GM23248 (cell line): ENCODE measurements around the gene THTPA. TPM values are rescaled to one million over a fixed set of nuclear protein-coding genes. Genes with fewer than 3 reads are reported as not detected.

Source experiments
- DNase-seq: peaks from one replicate; pipeline ENCODE4 v3.0.0-alpha.2; 2015
- H2AFZ ChIP-seq: fragments of 200-600 bp; sonication (generic); 2 replicates; pipeline ENCODE4 v1.6.1; 2016; ENCODE audit warnings: antibody characterized with exemption
- H3F3A ChIP-seq: fragments of 200-600 bp; sonication (generic); 2 replicates; pipeline ENCODE4 v1.6.1; 2016; ENCODE audit warnings: mild to moderate bottlenecking, antibody characterized with exemption, mixed run types; ENCODE audit not compliant: insufficient read depth
- H3K27ac ChIP-seq: fragments of 200-600 bp; sonication (generic); 2 replicates; pipeline ENCODE4 v1.5.1; 2016; ENCODE audit warnings: mild to moderate bottlenecking
- H3K27me3 ChIP-seq: fragments of 200-600 bp; sonication (generic); replicated peaks from 2 replicates; pipeline ENCODE4 v1.6.1; 2016; ENCODE audit warnings: mild to moderate bottlenecking; ENCODE audit not compliant: insufficient read depth
- H3K36me3 ChIP-seq: fragments of 200-600 bp; sonication (generic); 2 replicates; pipeline ENCODE4 v1.6.1; 2016; ENCODE audit warnings: low read depth, mild to moderate bottlenecking
- H3K4me1 ChIP-seq: fragments of 200-600 bp; sonication (generic); 2 replicates; pipeline ENCODE4 v1.6.1; 2016; ENCODE audit warnings: mild to moderate bottlenecking; ENCODE audit not compliant: insufficient read depth
- H3K4me2 ChIP-seq: fragments of 200-600 bp; sonication (generic); one replicate; pipeline ENCODE4 v1.6.1; 2016; ENCODE audit warnings: mild to moderate bottlenecking; ENCODE audit not compliant: unreplicated experiment
- H3K4me3 ChIP-seq: fragments of 200-600 bp; sonication (generic); 2 replicates; pipeline ENCODE4 v1.5.1; 2016; ENCODE audit warnings: mild to moderate bottlenecking
- H3K79me2 ChIP-seq: fragments of 200-600 bp; sonication (generic); 2 replicates; pipeline ENCODE4 v1.6.1; 2016; ENCODE audit warnings: mild to moderate bottlenecking; ENCODE audit not compliant: insufficient read depth
- H3K9ac ChIP-seq: fragments of 200-600 bp; sonication (generic); 2 replicates; pipeline ENCODE4 v1.6.1; 2016; ENCODE audit warnings: mild to moderate bottlenecking
- H3K9me2 ChIP-seq: fragments of 200-600 bp; sonication (generic); 2 replicates; pipeline ENCODE4 v1.6.1; 2016; ENCODE audit warnings: mixed run types, mild to moderate bottlenecking, moderate library complexity; ENCODE audit not compliant: insufficient read depth
- H3K9me3 ChIP-seq: fragments of 200-600 bp; sonication (generic); one replicate; pipeline ENCODE4 v1.6.1; 2017; ENCODE audit warnings: low read depth
- H4K20me1 ChIP-seq: fragments of 200-600 bp; sonication (generic); 2 replicates; pipeline ENCODE4 v1.6.0; 2016; ENCODE audit not compliant: insufficient read depth
- EZH2 ChIP-seq: fragments of 200-600 bp; sonication (generic); IDR thresholded peaks from 2 replicates; pipeline ENCODE4 v1.6.1; 2018; ENCODE audit warnings: antibody characterized with exemption, mild to moderate bottlenecking; ENCODE audit not compliant: insufficient read depth, poor library complexity, severe bottlenecking
- EZH2phosphoT487 ChIP-seq: fragments of 200-600 bp; sonication (generic); IDR thresholded peaks from 2 replicates; pipeline ENCODE4 v1.6.1; 2018; ENCODE audit warnings: antibody characterized with exemption, moderate library complexity, mild to moderate bottlenecking, low read depth; ENCODE audit not compliant: insufficient read depth
- WGBS, 2 experiments: methylation state at CpG; one replicate each; pipeline ENCODE4 v1.1.6; 2015 to 2017; ENCODE audit warnings: low lambda C conversion rate in 2 of 2, low coverage in 1 of 2; ENCODE audit errors: missing lambda C conversion rate in 2 of 2; 5-methylcytosine and 5-hydroxymethylcytosine counted together
- in situ Hi-C: fragments of 300-500 bp; cut with MboI; formaldehyde crosslinking; loops from 2 replicates; pipeline ENCODE4 v1.15.0; 2020
- polyA plus RNA-seq: library from polyadenylated mRNA; unstranded; fragments of >200 nt; fragmentation: Nextera tagmentation; extraction: Ambion mirVana; gene quantifications from 2 replicates; pipeline ENCODE4 v1.2.1, GENCODE V29; 2016
- total RNA-seq: library from RNA; depleted of rRNA; stranded (reverse); fragments of >200 nt; shearing (Covaris generic); gene quantifications from 2 replicates; pipeline ENCODE4 v1.2.3, GENCODE V29; 2014

Gene THTPA
- total and polyA plus RNA-seq, 2 experiments from 2014 or later: 10.0 to 21.0 TPM

DNA sequence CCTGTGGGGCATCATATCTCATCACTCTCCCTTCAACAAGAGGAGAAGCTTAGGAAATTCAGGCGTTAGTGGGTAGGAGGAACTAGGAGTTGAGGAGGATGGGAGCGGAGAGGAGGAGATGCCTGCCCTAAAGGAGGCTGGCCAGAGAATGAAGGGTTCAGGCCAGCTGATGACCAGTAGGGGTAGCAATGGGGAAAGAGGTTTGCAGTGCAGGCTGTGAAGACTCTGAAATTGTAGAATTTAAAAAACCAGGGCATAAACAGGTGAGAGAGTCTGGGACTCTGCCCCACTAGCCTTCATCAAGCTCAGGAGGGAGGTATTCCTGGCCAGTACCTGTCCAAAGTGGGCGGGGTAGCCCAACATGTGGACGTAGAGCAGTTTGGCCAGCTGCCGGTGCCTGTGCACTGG lies 10.7 kb downstream of the THTPA start:
- no peaks in the 10 kb centered on the region for H3K27me3 ChIP-seq
- peaks cover 6% of the 10 kb centered on the region; the same call in 1 of the 2 replicates for H3F3A ChIP-seq
- H3K4me3 ChIP-seq: peak overlapping the region; percentile 81
- in situ Hi-C loops: no loop called here
- H3K79me2 ChIP-seq: no peaks in the 10 kb centered on the region
- TF ChIP-seq EZH2 (no peak), EZH2phosphoT487 (no peak)
- H3K27ac ChIP-seq: no peak overlapping the region
- no peaks in the 10 kb centered on the region for H3K4me1 ChIP-seq
- no peaks in the 10 kb centered on the region for H3K9me3 ChIP-seq
- H3K9me2 ChIP-seq: no peaks in the 10 kb centered on the region
- H3K9ac ChIP-seq: peak overlapping the region; percentile 71
- no peaks in the 10 kb centered on the region for H3K36me3 ChIP-seq
- H2AFZ ChIP-seq: peak overlapping the region; percentile 92
- peak; percentile 64 for DNase-seq
- WGBS, 2 experiments: 5 to 6% methylated on average over 5 of the region's 5 CpGs
- H4K20me1 ChIP-seq: no peaks in the 10 kb centered on the region
- peak overlapping the region; percentile 96 for H3K4me2 ChIP-seq

DNA sequence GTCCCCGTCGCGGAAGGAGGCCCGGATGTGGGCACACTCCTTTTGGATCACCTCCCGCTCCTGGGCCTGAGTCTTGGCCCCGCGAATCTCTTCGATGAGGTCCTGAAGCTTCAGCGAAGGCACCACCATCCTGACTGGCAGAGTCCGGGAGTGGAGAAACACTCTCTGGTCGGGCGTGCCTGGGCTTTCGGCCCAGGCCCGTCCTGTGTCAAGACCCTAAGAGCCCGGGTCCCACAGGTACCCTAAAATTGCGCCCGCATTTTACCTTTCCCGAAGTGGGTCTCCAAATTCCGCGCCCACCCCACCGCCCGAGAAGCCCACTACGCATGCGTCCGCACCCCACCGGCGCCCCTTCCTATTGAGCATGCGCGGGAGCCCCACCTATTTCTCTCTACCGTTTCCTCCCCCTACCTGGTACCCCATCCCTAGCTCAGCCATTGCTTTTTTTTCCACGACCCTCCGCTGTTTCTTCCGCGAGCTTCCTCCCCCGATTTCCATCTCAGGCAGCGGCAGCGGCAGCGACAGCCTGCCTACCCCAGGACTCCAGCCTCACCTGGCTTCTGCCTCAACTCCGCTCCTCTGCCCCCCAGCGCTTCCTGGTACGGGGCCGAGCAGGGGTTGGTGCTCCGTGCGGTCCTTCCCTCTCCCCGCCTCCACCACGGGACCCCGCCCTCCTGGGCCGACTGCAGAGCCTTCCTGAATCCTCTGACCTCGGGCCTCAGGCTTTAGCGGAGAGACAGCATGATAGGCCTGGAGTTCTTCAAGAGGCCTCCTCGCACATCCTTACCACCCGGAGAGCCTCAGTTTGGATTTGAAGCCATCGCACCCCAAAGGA lies 11.3 kb downstream of the THTPA start, which contains the start of gene AP1G2:
Gene AP1G2, minus strand, starts transcription at position 606 of the 835 bp plus-strand sequence. Its CDS starts 477 bp downstream, at position 129.
- no peaks in the 10 kb centered on the region for H4K20me1 ChIP-seq
- H3K36me3 ChIP-seq: no peaks in the 10 kb centered on the region
- H3K9me3 ChIP-seq: no peaks in the 10 kb centered on the region
- in situ Hi-C loops: no loop called here
- peak within 1 kb of the TSS; percentile 92 for H2AFZ ChIP-seq
- peaks cover under 1% of the 10 kb centered on the region for H3K27me3 ChIP-seq
- H3K4me1 ChIP-seq: no peaks in the 10 kb centered on the region
- DNase-seq: peak; percentile 64
- WGBS, 2 experiments: 4 to 5% methylated on average over 44 to 53 of the region's 53 CpGs
- H3F3A ChIP-seq: peaks cover 6% of the 10 kb centered on the region; the same call in 1 of the 2 replicates
- no peak within 1 kb of the TSS for H3K27ac ChIP-seq
- peak within 1 kb of the TSS; percentile 71 for H3K9ac ChIP-seq
- H3K4me3 ChIP-seq: peak within 1 kb of the TSS; percentile 81
- peak within 1 kb of the TSS; percentile 96 for H3K4me2 ChIP-seq
- H3K79me2 ChIP-seq: no peaks in the 10 kb centered on the region
- no peaks in the 10 kb centered on the region for H3K9me2 ChIP-seq
- TF ChIP-seq EZH2 (no peak), EZH2phosphoT487 (no peak)

DNA sequence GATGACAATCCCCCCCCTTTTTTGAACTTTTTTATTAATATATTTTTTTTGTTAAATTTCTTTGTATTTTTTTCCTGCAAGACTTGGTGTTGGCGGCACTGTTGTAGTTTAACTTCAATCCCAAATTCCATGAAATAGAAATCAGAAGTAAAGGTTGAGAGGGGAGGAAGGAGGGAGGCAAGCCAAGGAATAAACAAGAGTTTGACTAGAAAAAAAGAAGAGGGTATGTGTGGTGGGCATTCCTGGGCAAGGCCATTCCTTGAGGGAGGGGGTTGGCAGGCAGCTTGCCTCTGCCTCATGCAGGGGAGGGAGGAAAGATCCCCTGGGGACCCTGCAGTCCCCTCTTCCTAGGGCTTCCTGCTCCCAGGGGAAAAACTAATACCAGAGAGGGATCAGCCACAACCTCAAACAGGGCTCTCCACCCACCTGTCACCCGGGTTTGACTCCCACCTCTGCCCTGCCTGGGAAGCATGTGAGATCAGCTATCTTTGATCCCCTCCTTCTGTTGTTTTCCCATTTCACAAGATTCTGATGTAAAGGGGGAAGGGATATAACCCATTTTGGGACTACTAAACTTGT lies 12.0 kb downstream of the THTPA start:
- H3K27ac ChIP-seq: no peak overlapping the region

DNA sequence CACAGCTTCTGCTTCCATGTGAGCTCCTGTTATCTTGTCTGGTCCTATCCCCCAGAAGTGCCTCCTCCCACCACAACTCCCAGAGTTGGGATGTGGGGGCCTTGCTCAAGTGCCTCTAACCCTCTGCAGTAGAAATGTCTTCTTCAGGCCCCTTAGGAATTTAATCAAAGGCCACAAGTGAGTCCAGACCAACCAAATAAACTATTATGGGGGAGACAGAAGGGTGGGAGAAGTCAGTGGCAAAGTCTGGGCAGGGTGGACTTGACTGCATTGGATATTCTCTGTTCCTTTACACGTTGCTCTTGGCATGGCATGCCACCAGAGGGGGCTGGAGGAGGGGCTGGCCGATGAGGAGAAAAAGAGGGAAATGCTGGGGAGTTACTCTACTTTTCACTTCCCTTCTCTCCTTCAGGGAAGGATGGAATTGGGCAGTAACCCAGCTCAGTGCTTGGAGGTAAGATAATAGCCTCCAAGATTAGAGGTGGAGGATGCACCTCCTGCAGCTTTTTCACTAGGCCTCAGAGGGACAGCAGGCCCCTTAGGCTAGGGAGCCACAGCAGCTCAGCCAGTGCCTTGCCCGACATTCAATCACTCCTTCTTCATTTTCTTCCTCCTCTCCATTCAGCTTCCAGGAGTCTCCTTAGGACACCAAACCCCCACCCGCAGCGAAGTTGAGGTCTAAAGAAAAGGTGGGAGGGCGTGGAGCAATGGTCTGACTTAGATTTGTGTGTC lies 12.7 kb downstream of the THTPA start:
- Histone ChIP-seq H3K9ac (no peak overlapping the region), H3K4me1 (no peaks in the 10 kb centered on the region), H3K27me3 (peaks cover 10% of the 10 kb centered on the region), H4K20me1 (no peaks in the 10 kb centered on the region), H3F3A (no peaks in the 10 kb centered on the region), H3K9me2 (no peaks in the 10 kb centered on the region), H3K27ac (no peak overlapping the region), H3K4me3 (no peak overlapping the region), H3K36me3 (no peaks in the 10 kb centered on the region), H3K4me2 (no peak overlapping the region), H3K9me3 (no peaks in the 10 kb centered on the region), H3K79me2 (no peaks in the 10 kb centered on the region), H2AFZ (no peak overlapping the region)
- TF ChIP-seq EZH2: no peak
- no peak for TF ChIP-seq EZH2phosphoT487
- in situ Hi-C loops: no loop called here
- WGBS, 2 experiments: 33 to 34% methylated on average over 6 of the region's 6 CpGs
- DNase-seq: peak; percentile 28

More for the DNA sequence above, 12.0 kb downstream of the THTPA start:
- no peak for DNase-seq
- H3K9me2 ChIP-seq: no peaks in the 10 kb centered on the region
- no peaks in the 10 kb centered on the region for H3K4me1 ChIP-seq
- no peaks in the 10 kb centered on the region for H3K36me3 ChIP-seq
- H3K4me2 ChIP-seq: peak overlapping the region; percentile 96
- H3K9ac ChIP-seq: peak overlapping the region; percentile 71
- WGBS, 2 experiments: 95 to 99% methylated on average over 2 of the region's 2 CpGs
- in situ Hi-C loops: no loop called here
- H3K79me2 ChIP-seq: no peaks in the 10 kb centered on the region
- H2AFZ ChIP-seq: peak overlapping the region; percentile 92
- peaks cover 7% of the 10 kb centered on the region for H3K27me3 ChIP-seq
- H3K4me3 ChIP-seq: peak overlapping the region; percentile 81
- H4K20me1 ChIP-seq: no peaks in the 10 kb centered on the region
- TF ChIP-seq EZH2phosphoT487 (no peak), EZH2 (no peak)
- 0 out of 2 replicates have a peak, but pooled peaks cover 2% of the 10 kb centered on the region for H3F3A ChIP-seq
- H3K9me3 ChIP-seq: no peaks in the 10 kb centered on the region
